Activated T-helper 1 cell treated with anti-CD3 and anti-CD28 coated beads, Interleukin-12 subunit alpha, Interleukin-12 subunit beta, Interleukin-2, Interleukin-4 antibody, amounts not matched to agents 30 ng/mL and 10 ng/mL and 1 ng/mL, durations not matched to agents 14 hours and 24 hours and 36 hours (primary cell): Measurements from ENCODE around the gene OR4C11. TPM values are rescaled to one million over a fixed set of nuclear protein-coding genes. Genes with fewer than 3 reads are reported as not detected.

Source experiments
- DNase-seq: peaks from one replicate; pipeline ENCODE4 v3.0.0; 2021; ENCODE audit warnings: low spot score
- H3K27ac Mint-ChIP-seq: one replicate; pipeline ENCODE4 v1.8.0; 2021; ENCODE audit warnings: mild to moderate bottlenecking, mixed read lengths
- H3K27me3 Mint-ChIP-seq: one replicate; pipeline ENCODE4 v1.8.0; 2022; ENCODE audit warnings: mild to moderate bottlenecking, moderate library complexity, mixed read lengths; ENCODE audit not compliant: insufficient read depth
- H3K36me3 Mint-ChIP-seq: one replicate; pipeline ENCODE4 v1.8.0; 2021; ENCODE audit warnings: low read depth, mixed read lengths
- H3K4me1 Mint-ChIP-seq: one replicate; pipeline ENCODE4 v1.8.0; 2021; ENCODE audit warnings: low read depth, mixed read lengths
- H3K4me3 Mint-ChIP-seq: one replicate; pipeline ENCODE4 v1.8.0; 2021; ENCODE audit warnings: mild to moderate bottlenecking, moderate library complexity, mixed read lengths
- H3K9me3 Mint-ChIP-seq: one replicate; pipeline ENCODE4 v1.8.0; 2021; ENCODE audit warnings: mixed read lengths
- intact Hi-C: fragments of 100-400 bp; cut with micrococcal nuclease; formaldehyde crosslinking; loops from one replicate; pipeline ENCODE4 v1.15.1; 2024
- total RNA-seq: library from RNA; stranded (reverse); gene quantifications from 2 replicates; pipeline ENCODE4 v1.2.3, GENCODE V29; 2022

The OR4C11 gene
- total RNA-seq: not detected in 2 replicates

DNA sequence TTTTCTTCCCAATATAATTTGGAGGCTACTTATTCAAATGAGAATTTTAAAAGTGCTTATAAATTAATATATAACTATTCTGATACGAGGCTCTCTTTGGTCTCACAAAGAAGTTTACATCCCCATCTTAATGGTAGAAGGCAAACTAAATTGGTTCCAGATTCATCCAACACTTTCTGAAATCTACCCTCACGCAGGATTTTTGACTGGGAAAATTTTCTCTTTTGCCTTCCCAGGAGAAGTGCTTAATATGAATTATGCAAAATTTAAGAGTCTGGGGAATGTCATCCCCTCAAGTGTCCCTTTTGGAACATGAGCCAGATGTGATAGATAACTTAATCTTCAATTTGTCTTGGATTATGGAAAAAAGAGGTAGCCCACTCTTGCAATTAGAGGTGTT, at the start of gene OR4C11:
Gene OR4C11 (minus strand): TSS at position 101 of the 400 bp plus-strand sequence. CDS start 3,272 bp downstream, outside the sequence.
- Mint-ChIP-seq H3K4me3 (no peak within 1 kb of the TSS), H3K27me3 (no peaks in the 10 kb centered on the region), H3K27ac (no peak within 1 kb of the TSS), H3K36me3 (no peaks in the 10 kb centered on the region), H3K4me1 (no peaks in the 10 kb centered on the region), H3K9me3 (peaks cover 26% of the 10 kb centered on the region)
- DNase-seq: no peak
- intact Hi-C loops: no loop called here

- Mint-ChIP-seq H3K9me3 (peaks cover 33% of the 10 kb centered on the region), H3K27me3 (no peaks in the 10 kb centered on the region), H3K36me3 (no peaks in the 10 kb centered on the region), H3K4me3 (no peak overlapping the region), H3K27ac (no peak overlapping the region), H3K4me1 (no peaks in the 10 kb centered on the region)
- intact Hi-C loops: no loop called here
- DNase-seq: no peak
These were observed 47.7 kb upstream of the OR4C11 start for GRCh38 chr11:55655096-55655495.

GRCh38 chr11:55652560-55652959, 45.1 kb upstream of the OR4C11 start:
- Mint-ChIP-seq H3K36me3 (no peaks in the 10 kb centered on the region), H3K27me3 (no peaks in the 10 kb centered on the region), H3K4me1 (no peaks in the 10 kb centered on the region), H3K27ac (no peak overlapping the region), H3K4me3 (no peak overlapping the region), H3K9me3 (peaks cover 35% of the 10 kb centered on the region)
- DNase-seq: no peak
- intact Hi-C loops: no loop called here

- no peak for DNase-seq
- no peaks in the 10 kb centered on the region for H3K36me3 Mint-ChIP-seq
These were observed 40.6 kb upstream of the OR4C11 start, which contains the start of gene OR4S2 for GRCh38 chr11:55648027-55648426. Gene OR4S2, plus strand, starts transcription at chr11:55648327. Its CDS starts 2,577 bp downstream, at chr11:55650904.

GRCh38 chr11:55634813-55635212, 27.4 kb upstream of the OR4C11 start, which contains the start of gene OR4P4:
Gene OR4P4, plus strand, starts transcription at chr11:55635113.
- no peak within 1 kb of the TSS for H3K27ac Mint-ChIP-seq
- no peaks in the 10 kb centered on the region for H3K27me3 Mint-ChIP-seq
- no peaks in the 10 kb centered on the region for H3K4me1 Mint-ChIP-seq
- intact Hi-C loops: no loop called here
- H3K9me3 Mint-ChIP-seq: peaks cover 30% of the 10 kb centered on the region
- H3K36me3 Mint-ChIP-seq: no peaks in the 10 kb centered on the region
- DNase-seq: no peak
- H3K4me3 Mint-ChIP-seq: no peak within 1 kb of the TSS

More at GRCh38 chr11:55648027-55648426, 40.6 kb upstream of the OR4C11 start, which contains the start of gene OR4S2:
- H3K27me3 Mint-ChIP-seq: no peaks in the 10 kb centered on the region
- H3K4me3 Mint-ChIP-seq: no peak within 1 kb of the TSS
- no peaks in the 10 kb centered on the region for H3K4me1 Mint-ChIP-seq
- intact Hi-C loops: no loop called here
- H3K9me3 Mint-ChIP-seq: peaks cover 36% of the 10 kb centered on the region
- no peak within 1 kb of the TSS for H3K27ac Mint-ChIP-seq

GRCh38 chr11:55624531-55624930, 17.1 kb upstream of the OR4C11 start:
- DNase-seq: no peak
- Mint-ChIP-seq H3K9me3 (peaks cover 62% of the 10 kb centered on the region), H3K4me1 (no peaks in the 10 kb centered on the region), H3K4me3 (no peak overlapping the region), H3K27me3 (no peaks in the 10 kb centered on the region), H3K36me3 (no peaks in the 10 kb centered on the region), H3K27ac (no peak overlapping the region)
- intact Hi-C loops: no loop called here

DNA sequence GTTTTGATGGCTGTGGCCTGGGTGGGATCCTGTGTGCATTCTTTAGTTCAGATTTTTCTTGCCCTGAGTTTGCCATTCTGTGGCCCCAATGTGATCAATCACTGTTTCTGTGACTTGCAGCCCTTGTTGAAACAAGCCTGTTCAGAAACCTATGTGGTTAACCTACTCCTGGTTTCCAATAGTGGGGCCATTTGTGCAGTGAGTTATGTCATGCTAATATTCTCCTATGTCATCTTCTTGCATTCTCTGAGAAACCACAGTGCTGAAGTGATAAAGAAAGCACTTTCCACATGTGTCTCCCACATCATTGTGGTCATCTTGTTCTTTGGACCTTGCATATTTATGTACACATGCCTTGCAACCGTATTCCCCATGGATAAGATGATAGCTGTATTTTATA, 34.9 kb downstream of the OR4C11 start:
- peaks cover 26% of the 10 kb centered on the region for H3K9me3 Mint-ChIP-seq
- no peak overlapping the region for H3K27ac Mint-ChIP-seq
- intact Hi-C loops: no loop called here
- no peak overlapping the region for H3K4me3 Mint-ChIP-seq
- no peaks in the 10 kb centered on the region for H3K36me3 Mint-ChIP-seq
- no peaks in the 10 kb centered on the region for H3K27me3 Mint-ChIP-seq
- no peaks in the 10 kb centered on the region for H3K4me1 Mint-ChIP-seq
- no peak for DNase-seq

DNA sequence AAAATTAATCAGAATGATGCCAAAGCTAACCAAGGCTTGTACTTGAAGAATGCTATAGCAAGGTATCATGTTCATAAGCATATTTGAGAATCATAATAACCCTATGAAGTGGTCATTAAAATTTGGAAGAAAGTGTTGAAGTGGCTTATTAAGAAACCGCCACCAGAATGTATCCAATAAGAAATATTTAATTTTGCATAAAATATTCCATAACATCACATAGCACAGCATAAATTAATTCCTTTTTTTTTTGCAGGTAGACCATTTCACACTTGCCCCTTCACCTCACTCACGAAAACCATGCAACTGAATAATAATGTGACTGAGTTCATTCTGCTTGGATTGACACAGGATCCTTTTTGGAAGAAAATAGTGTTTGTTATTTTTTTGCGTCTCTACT, 35.6 kb downstream of the OR4C11 start, which contains the start of gene OR4C16:
Gene OR4C16 (plus strand): TSS at position 301 of the 400 bp plus-strand sequence. CDS start 0 bp downstream, at position 301.
- H3K27me3 Mint-ChIP-seq: no peaks in the 10 kb centered on the region
- peaks cover 26% of the 10 kb centered on the region for H3K9me3 Mint-ChIP-seq
- no peak within 1 kb of the TSS for H3K27ac Mint-ChIP-seq
- no peaks in the 10 kb centered on the region for H3K4me1 Mint-ChIP-seq
- DNase-seq: no peak
- H3K4me3 Mint-ChIP-seq: no peak within 1 kb of the TSS
- no peaks in the 10 kb centered on the region for H3K36me3 Mint-ChIP-seq
- intact Hi-C loops: no loop called here

DNA sequence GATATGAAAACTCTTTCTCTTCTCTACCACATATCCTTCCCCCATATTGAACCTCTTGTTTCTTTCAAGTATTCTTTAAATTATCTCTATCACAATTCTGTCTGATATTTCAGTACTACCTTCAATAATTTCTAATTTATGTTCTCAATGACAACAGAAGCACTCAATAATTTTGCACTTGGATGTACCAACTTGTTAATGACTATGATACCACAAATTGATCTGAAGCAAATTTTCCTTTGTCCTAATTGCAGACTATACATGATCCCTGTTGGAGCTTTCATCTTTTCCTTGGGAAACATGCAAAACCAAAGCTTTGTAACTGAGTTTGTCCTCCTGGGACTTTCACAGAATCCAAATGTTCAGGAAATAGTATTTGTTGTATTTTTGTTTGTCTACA, 53.3 kb downstream of the OR4C11 start, which contains the start of gene OR4C15:
Gene OR4C15 (plus strand): TSS at position 301 of the 400 bp plus-strand sequence. CDS start 0 bp downstream, at position 301.
- no peaks in the 10 kb centered on the region for H3K4me1 Mint-ChIP-seq
- DNase-seq: no peak
- H3K36me3 Mint-ChIP-seq: no peaks in the 10 kb centered on the region
- intact Hi-C loops: no loop called here
- H3K27ac Mint-ChIP-seq: no peak within 1 kb of the TSS
- no peaks in the 10 kb centered on the region for H3K27me3 Mint-ChIP-seq
- peaks cover 41% of the 10 kb centered on the region for H3K9me3 Mint-ChIP-seq
- no peak within 1 kb of the TSS for H3K4me3 Mint-ChIP-seq

Other genes starting within 250 kb of the OR4C11 start
- gene OR4A15, start 239.7 kb downstream of the OR4C11 start, total RNA-seq: not detected in 2 replicates
- gene OR4C15, start 53.2 kb downstream of the OR4C11 start, total RNA-seq: not detected in 2 replicates
- gene OR4C16, start 35.5 kb downstream of the OR4C11 start, total RNA-seq: not detected in 2 replicates
- not detected in 2 replicates for gene OR4P4, start 27.5 kb upstream of the OR4C11 start, total RNA-seq
- not detected in 2 replicates for gene OR4S2, start 40.7 kb upstream of the OR4C11 start, total RNA-seq
- not detected in 2 replicates for gene OR4C6, start 54.6 kb upstream of the OR4C11 start, total RNA-seq
- gene OR5D13, start 165.8 kb upstream of the OR4C11 start, total RNA-seq: not detected in 2 replicates
- not detected in 2 replicates for gene OR5D14, start 187.9 kb upstream of the OR4C11 start, total RNA-seq
- not detected in 2 replicates for gene OR5L1, start 203.7 kb upstream of the OR4C11 start, total RNA-seq
- not detected in 2 replicates for gene OR5D18, start 212.0 kb upstream of the OR4C11 start, total RNA-seq
- gene OR5L2, start 219.6 kb upstream of the OR4C11 start, total RNA-seq: not detected in 2 replicates
- gene OR5D16, start 231.1 kb upstream of the OR4C11 start, total RNA-seq: not detected in 2 replicates